GM23338 (cell line): ENCODE measurements around the gene KAT8. TPM values are rescaled to one million over a fixed set of nuclear protein-coding genes. Genes with fewer than 3 reads are reported as not detected.

ENCODE experiments used
- ATAC-seq: fragments of 200-7000 bp; cut with Tn5 transposase; 3 replicates; pipeline ENCODE4 v1.9.1; 2020
- DNase-seq: peaks from one replicate; pipeline ENCODE4 v3.0.0-alpha.2; 2015; ENCODE audit warnings: low spot score
- H2AFZ ChIP-seq: fragments of 200-600 bp; sonication (generic); 2 replicates; pipeline ENCODE4 v1.8.0; 2016; ENCODE audit warnings: antibody characterized with exemption, mild to moderate bottlenecking, moderate library complexity
- H3F3A ChIP-seq: fragments of 200-600 bp; sonication (generic); replicated peaks from 2 replicates; pipeline ENCODE4 v1.8.0; 2017; ENCODE audit warnings: antibody characterized with exemption, mixed run types, low read depth
- H3K27ac ChIP-seq: fragments of 200-600 bp; sonication (generic); 2 replicates; pipeline ENCODE4 v1.6.1; 2016; ENCODE audit warnings: low read depth
- H3K27me3 ChIP-seq: fragments of 200-600 bp; sonication (generic); 2 replicates; pipeline ENCODE4 v1.8.0; 2016; ENCODE audit warnings: mild to moderate bottlenecking, mixed run types, moderate library complexity; ENCODE audit not compliant: insufficient read depth
- H3K36me3 ChIP-seq: fragments of 200-600 bp; sonication (generic); 2 replicates; pipeline ENCODE4 v1.8.0; 2016; ENCODE audit warnings: mild to moderate bottlenecking; ENCODE audit not compliant: insufficient read depth
- H3K4me1 ChIP-seq: fragments of 200-600 bp; sonication (generic); 2 replicates; pipeline ENCODE4 v1.8.0; 2016; ENCODE audit warnings: mild to moderate bottlenecking, moderate library complexity; ENCODE audit not compliant: insufficient read depth
- H3K4me2 ChIP-seq: fragments of 200-600 bp; sonication (generic); 2 replicates; pipeline ENCODE4 v1.7.1; 2017; ENCODE audit warnings: mixed run types
- H3K4me3 ChIP-seq: fragments of 200-600 bp; sonication (generic); 2 replicates; pipeline ENCODE4 v1.6.1; 2016; ENCODE audit warnings: mixed run types
- H3K79me2 ChIP-seq: fragments of 200-600 bp; sonication (generic); replicated peaks from 2 replicates; pipeline ENCODE4 v1.8.0; 2017; ENCODE audit warnings: mild to moderate bottlenecking; ENCODE audit not compliant: insufficient read depth
- H3K9me2 ChIP-seq: fragments of 200-600 bp; sonication (generic); 2 replicates; pipeline ENCODE4 v1.8.0; 2017; ENCODE audit not compliant: insufficient read depth
- H4K20me1 ChIP-seq: fragments of 200-600 bp; sonication (generic); replicated peaks from 2 replicates; pipeline ENCODE4 v1.8.0; 2017; ENCODE audit warnings: mild to moderate bottlenecking; ENCODE audit not compliant: insufficient read depth
- H3K27ac Mint-ChIP-seq: 2 replicates; pipeline ENCODE4 v1.8.0; 2020; ENCODE audit warnings: inconsistent platforms, mild to moderate bottlenecking, moderate library complexity, mixed read lengths
- H3K27me3 Mint-ChIP-seq: 3 replicates; pipeline ENCODE4 v1.8.0; 2022; ENCODE audit warnings: low read depth, mild to moderate bottlenecking, moderate library complexity, mixed read lengths, inconsistent platforms; ENCODE audit not compliant: insufficient read depth, poor library complexity
- H3K36me3 Mint-ChIP-seq: 3 replicates; pipeline ENCODE4 v1.8.0; 2021; ENCODE audit warnings: low read depth, mild to moderate bottlenecking, inconsistent platforms, moderate library complexity, mixed read lengths
- H3K4me1 Mint-ChIP-seq: 3 replicates; pipeline ENCODE4 v1.8.0; 2020; ENCODE audit warnings: mild to moderate bottlenecking, inconsistent platforms, mixed read lengths
- H3K4me3 Mint-ChIP-seq: 3 replicates; pipeline ENCODE4 v1.8.0; 2021; ENCODE audit warnings: moderate library complexity, mild to moderate bottlenecking, inconsistent platforms, mixed read lengths
- H3K9me3 Mint-ChIP-seq: 3 replicates; pipeline ENCODE4 v1.8.0; 2020; ENCODE audit warnings: moderate library complexity, mild to moderate bottlenecking, inconsistent platforms, mixed read lengths
- CREB1 ChIP-seq: fragments of 250-450 bp; sonication (Bioruptor Pico); IDR thresholded peaks from 2 replicates; pipeline ENCODE4 v1.5.0; 2020; ENCODE audit warnings: low read depth, mild to moderate bottlenecking, moderate library complexity
- CTCF ChIP-seq, 2 experiments: fragments of 200-600 bp in 1 of 2; sonication (generic) in 1 of 2; conservative IDR thresholded peaks; 2 replicates each; pipeline versions ENCODE4 v1.5.1 to v1.6.1; 2016 to 2017; ENCODE audit warnings: antibody characterized with exemption in 2 of 2, low read depth in 2 of 2, mild to moderate bottlenecking in 2 of 2, moderate library complexity in 1 of 2
- ETS1 ChIP-seq: IDR thresholded peaks from 2 replicates; pipeline ENCODE4 v1.6.1; 2016; ENCODE audit warnings: antibody characterized with exemption
- EZH2 ChIP-seq: fragments of 200-600 bp; sonication (generic); IDR thresholded peaks from one replicate; pipeline ENCODE4 v1.8.0; 2017; ENCODE audit warnings: antibody characterized with exemption, mild to moderate bottlenecking, low read depth; ENCODE audit not compliant: unreplicated experiment
- EZH2phosphoT487 ChIP-seq: fragments of 200-600 bp; sonication (generic); IDR thresholded peaks from one replicate; pipeline ENCODE4 v1.8.1; 2018; ENCODE audit warnings: antibody characterized with exemption; ENCODE audit not compliant: unreplicated experiment
- JUNB ChIP-seq: IDR thresholded peaks from one replicate; pipeline ENCODE4 v1.6.1; 2016; ENCODE audit warnings: antibody characterized with exemption; ENCODE audit not compliant: unreplicated experiment
- NANOG ChIP-seq: IDR thresholded peaks from 2 replicates; pipeline ENCODE4 v1.6.1; 2016; ENCODE audit warnings: antibody characterized with exemption, borderline replicate concordance
- POLR2AphosphoS5 ChIP-seq: IDR thresholded peaks from 2 replicates; pipeline ENCODE4 v1.6.1; 2016; ENCODE audit warnings: antibody characterized with exemption, low read depth
- REST ChIP-seq: IDR thresholded peaks from one replicate; pipeline ENCODE4 v1.6.1; 2018; ENCODE audit warnings: antibody characterized with exemption; ENCODE audit not compliant: unreplicated experiment
- STAT1 ChIP-seq: IDR thresholded peaks from one replicate; pipeline ENCODE4 v1.6.1; 2016; ENCODE audit warnings: antibody characterized with exemption; ENCODE audit not compliant: unreplicated experiment
- ZNF114 ChIP-seq: fragments of 250-450 bp; sonication (Bioruptor Pico); IDR thresholded peaks from 2 replicates; pipeline ENCODE4 v1.5.0; 2020; ENCODE audit warnings: mild to moderate bottlenecking, moderate library complexity
- ZNF331 ChIP-seq: fragments of 250-450 bp; sonication (Bioruptor Pico); IDR thresholded peaks from 2 replicates; pipeline ENCODE4 v1.5.0; 2020; ENCODE audit warnings: low read depth, mild to moderate bottlenecking, moderate library complexity
- ZNF462 ChIP-seq: fragments of 250-450 bp; sonication (Bioruptor Pico); IDR thresholded peaks from 2 replicates; pipeline ENCODE4 v1.5.0; 2020; ENCODE audit warnings: mild to moderate bottlenecking, moderate library complexity
- polyA plus RNA-seq: library from polyadenylated mRNA; unstranded; fragments of >200 nt; fragmentation: Nextera tagmentation; extraction: Ambion mirVana; gene quantifications from 2 replicates; pipeline ENCODE4 v1.2.1, GENCODE V29; 2016
- total RNA-seq: library from RNA; depleted of rRNA; stranded (reverse); fragments of >200 nt; shearing (Covaris generic); gene quantifications from 2 replicates; pipeline ENCODE4 v1.2.3, GENCODE V29; 2014

The KAT8 gene
- total and polyA plus RNA-seq, 2 experiments from 2014 or later = 47.6 to 85.4 TPM

GRCh38 chr16:31110106-31111034, 7.1 kb upstream of the KAT8 start:
- no peak overlapping the region for H3K27ac ChIP-seq
- H2AFZ ChIP-seq = no peak overlapping the region
- H3K36me3 ChIP-seq = no peaks in the 10 kb centered on the region
- H3K4me2 ChIP-seq = no peak overlapping the region
- Mint-ChIP-seq H3K4me3 (peak overlapping the region; percentile 8; the same call in 1 of the 3 replicates), H3K4me1 (peaks cover 9% of the 10 kb centered on the region; the same call in 1 of the 3 replicates), H3K27me3 (peaks cover 18% of the 10 kb centered on the region), H3K27ac (no peak overlapping the region), H3K9me3 (peaks cover 4% of the 10 kb centered on the region), H3K36me3 (peaks cover 26% of the 10 kb centered on the region)
- peaks cover 7% of the 10 kb centered on the region for H4K20me1 ChIP-seq
- no peaks in the 10 kb centered on the region for H3K27me3 ChIP-seq
- ATAC-seq (no peak), DNase-seq (no peak)
- TF ChIP-seq ZNF331 = no peak
- TF ChIP-seq STAT1 = no peak
- TF ChIP-seq CREB1 (CRISPR knock-in tag) = no peak
- TF ChIP-seq POLR2AphosphoS5 = no peak
- TF ChIP-seq CTCF (conservative IDR thresholded peaks at IDR 0.05; ENCODE audit: low read depth in 2 of 2) = no peak
- no peak for TF ChIP-seq ETS1
- no peak for TF ChIP-seq EZH2
- TF ChIP-seq ZNF462 (CRISPR knock-in tag) = no peak
- TF ChIP-seq ZNF114 (CRISPR knock-in tag) = no peak
- no peak for TF ChIP-seq NANOG
- TF ChIP-seq EZH2phosphoT487 = no peak
- no peak for TF ChIP-seq REST
- TF ChIP-seq JUNB = no peak
- peaks cover 6% of the 10 kb centered on the region; the same call in 1 of the 2 replicates for H3K4me1 ChIP-seq
- no peaks in the 10 kb centered on the region for H3K79me2 ChIP-seq
- peaks cover 15% of the 10 kb centered on the region; the same call in 1 of the 2 replicates for H3F3A ChIP-seq
- no peaks in the 10 kb centered on the region for H3K9me2 ChIP-seq
- no peak overlapping the region for H3K4me3 ChIP-seq
